HG03175 (cell line): ENCODE results near the gene SCGB1C2.

ENCODE experiments used
- ATAC-seq: cut with Tn5 transposase; IDR thresholded peaks from one replicate; pipeline ENCODE4 v1.9.1; 2021; ENCODE audit warnings: mild to moderate bottlenecking, moderate library complexity; ENCODE audit not compliant: unreplicated experiment

SCGB1C2 gene

GRCh38 chr17:170130-170670, 32.8 kb downstream of the SCGB1C2 start:
- no peak for ATAC-seq

GRCh38 chr17:171871-172270, 34.5 kb downstream of the SCGB1C2 start:
- no peak for ATAC-seq

GRCh38 chr17:172401-172800, 35.0 kb downstream of the SCGB1C2 start:
- no peak for ATAC-seq

GRCh38 chr17:173166-173911, 36.0 kb downstream of the SCGB1C2 start:
- no peak for ATAC-seq

- no peak for ATAC-seq
These were observed 39.8 kb downstream of the SCGB1C2 start for GRCh38 chr17:177155-177554.

GRCh38 chr17:177762-178161, 40.4 kb downstream of the SCGB1C2 start:
- no peak for ATAC-seq

- ATAC-seq, result no peak
These were observed 41.1 kb downstream of the SCGB1C2 start for GRCh38 chr17:178292-179065.

GRCh38 chr17:179066-179432, 41.7 kb downstream of the SCGB1C2 start:
- ATAC-seq, result no peak

GRCh38 chr17:179781-180380, 42.5 kb downstream of the SCGB1C2 start:
- no peak for ATAC-seq

- ATAC-seq, result no peak
These were observed 43.2 kb downstream of the SCGB1C2 start for GRCh38 chr17:180381-181244.

GRCh38 chr17:181245-182049, 44.1 kb downstream of the SCGB1C2 start, which contains the start of gene DOC2B:
Gene DOC2B, minus strand, starts transcription at chr17:181650. Its CDS starts 171 bp downstream, at chr17:181479.
- no peak for ATAC-seq

GRCh38 chr17:182050-182751, 44.8 kb downstream of the SCGB1C2 start:
- no peak for ATAC-seq

- ATAC-seq, result no peak
These were observed 45.7 kb downstream of the SCGB1C2 start for GRCh38 chr17:183021-183420.

- no peak for ATAC-seq
These were observed 48.2 kb downstream of the SCGB1C2 start for GRCh38 chr17:185445-186138.

GRCh38 chr17:187130-187529, 49.8 kb downstream of the SCGB1C2 start:
- no peak for ATAC-seq
